Ectodermal cell (in vitro differentiated cells): Measurements from ENCODE around the gene DSG3.

Experiments
- H3K27ac ChIP-seq: 2 replicates; pipeline ENCODE4 v1.7.0; 2013; ENCODE audit warnings: mild to moderate bottlenecking, low read depth, low read length; ENCODE audit not compliant: insufficient read depth, poor library complexity, severe bottlenecking
- H3K27me3 ChIP-seq: 2 replicates; pipeline ENCODE4 v1.7.0; 2013; ENCODE audit warnings: mild to moderate bottlenecking, low read length; ENCODE audit not compliant: insufficient read depth, control insufficient read depth, poor library complexity, severe bottlenecking
- H3K36me3 ChIP-seq: one replicate; pipeline ENCODE4 v1.7.0; 2013; ENCODE audit warnings: low read length; ENCODE audit not compliant: control insufficient read depth, insufficient read depth
- H3K4me1 ChIP-seq: one replicate; pipeline ENCODE4 v1.7.0; 2013; ENCODE audit warnings: low read length; ENCODE audit not compliant: control insufficient read depth, insufficient read depth
- H3K4me3 ChIP-seq: 2 replicates; pipeline ENCODE4 v1.7.0; 2013; ENCODE audit warnings: low read depth, low read length, control low read depth; ENCODE audit not compliant: insufficient read depth
- H3K9me3 ChIP-seq: 2 replicates; pipeline ENCODE4 v1.7.0; 2013; ENCODE audit warnings: mild to moderate bottlenecking, low read length, moderate library complexity; ENCODE audit not compliant: control insufficient read depth
- WGBS, 2 experiments: methylation state at CpG; one replicate each; pipeline ENCODE4 v1.1.7; 2013; ENCODE audit warnings: missing lambda C conversion rate in 2 of 2; 5-methylcytosine and 5-hydroxymethylcytosine counted together

Gene DSG3

DNA sequence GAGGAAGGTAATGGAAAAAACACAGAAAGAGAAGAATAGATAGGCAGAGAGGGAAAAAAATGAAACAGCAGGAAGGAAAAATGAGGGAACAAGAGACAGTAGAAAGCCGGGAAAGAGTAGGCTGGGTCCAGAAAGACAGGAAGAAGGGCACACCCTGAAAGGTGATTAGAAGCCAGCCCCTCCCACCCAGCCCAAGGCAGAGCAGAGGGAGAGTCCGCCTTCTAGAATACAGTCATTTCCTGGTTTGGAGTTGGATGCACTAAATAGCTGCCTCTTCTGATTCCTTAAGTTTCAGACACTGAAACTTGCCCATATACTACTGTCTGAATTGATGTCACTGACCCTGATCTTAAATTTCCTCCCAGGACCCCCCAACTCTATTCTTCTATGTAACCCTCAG is 17.9 kb upstream of the DSG3 start:
- Histone ChIP-seq H3K27ac (no peak overlapping the region), H3K36me3 (no peaks in the 10 kb centered on the region), H3K27me3 (no peaks in the 10 kb centered on the region), H3K4me1 (no peaks in the 10 kb centered on the region), H3K4me3 (no peak overlapping the region), H3K9me3 (no peaks in the 10 kb centered on the region)
- WGBS, 2 experiments = 69 to 89% methylated on average over 2 of the region's 2 CpGs

DNA sequence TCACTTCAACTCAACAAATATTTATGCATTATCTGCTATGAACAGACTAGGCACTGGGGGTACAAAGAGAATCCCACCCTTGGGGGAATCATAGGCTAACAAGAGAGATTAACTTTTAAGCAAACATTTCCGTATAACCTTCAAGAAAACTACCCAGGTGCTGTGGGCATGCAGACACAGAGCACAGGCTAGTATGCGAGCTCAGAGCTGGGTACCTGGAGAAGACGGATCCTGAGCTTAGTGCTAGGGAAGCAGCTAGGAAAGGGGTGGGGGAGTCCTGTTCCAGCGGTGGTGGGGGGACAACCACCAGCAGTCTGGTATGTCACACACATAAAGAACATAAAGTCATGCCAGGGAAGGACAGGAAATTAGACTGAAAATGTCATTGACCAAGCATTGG is 17.5 kb upstream of the DSG3 start:
- Histone ChIP-seq H3K4me3 (no peak overlapping the region), H3K9me3 (no peaks in the 10 kb centered on the region), H3K4me1 (no peaks in the 10 kb centered on the region), H3K27me3 (no peaks in the 10 kb centered on the region), H3K27ac (no peak overlapping the region), H3K36me3 (no peaks in the 10 kb centered on the region)
- WGBS, 2 experiments = 84 to 90% methylated on average over 4 of the region's 4 CpGs

DNA sequence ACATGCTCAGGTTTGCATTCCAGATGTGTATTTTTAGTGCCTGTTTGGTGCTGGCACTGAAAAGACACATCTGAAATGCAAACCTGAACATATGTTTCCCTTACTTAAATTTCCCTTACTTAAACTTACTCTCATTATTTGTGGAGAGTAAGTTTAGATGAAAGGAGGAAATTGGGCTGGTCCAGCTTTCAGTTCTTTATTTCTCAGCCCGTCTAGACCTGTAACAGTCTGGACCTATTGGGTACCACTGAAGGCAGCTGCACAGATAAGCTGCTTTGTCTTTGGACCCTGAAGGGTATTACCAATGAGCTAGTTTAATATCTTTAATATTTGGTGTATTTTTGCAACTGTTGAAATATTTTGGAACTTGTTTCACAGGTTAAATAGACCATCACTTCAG is 17.0 kb upstream of the DSG3 start:
- Histone ChIP-seq H3K4me1 (no peaks in the 10 kb centered on the region), H3K36me3 (no peaks in the 10 kb centered on the region), H3K27me3 (no peaks in the 10 kb centered on the region), H3K4me3 (no peak overlapping the region), H3K9me3 (no peaks in the 10 kb centered on the region), H3K27ac (no peak overlapping the region)
- 95 to 100% methylated on average over 1 of the region's 1 CpG for WGBS, 2 experiments

DNA sequence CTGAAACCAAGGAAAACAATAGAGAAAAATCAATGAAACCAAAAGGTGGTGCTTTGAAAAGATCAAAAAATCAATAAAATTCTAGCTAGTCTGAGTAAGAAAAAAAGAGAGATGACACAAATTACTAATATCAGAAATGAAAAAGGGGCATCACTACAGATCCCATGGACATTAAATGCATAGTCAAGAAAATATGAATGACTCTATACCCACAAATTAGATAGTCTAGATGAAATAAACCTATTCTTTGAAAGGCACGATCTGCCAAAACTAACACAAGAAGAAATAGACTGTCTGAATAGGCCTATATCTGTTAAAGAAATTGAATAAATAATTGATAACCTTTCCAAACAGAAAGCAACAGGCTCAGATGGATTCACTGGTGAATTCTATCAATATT is 15.2 kb upstream of the DSG3 start:
- Histone ChIP-seq H3K4me3 (no peak overlapping the region), H3K9me3 (no peaks in the 10 kb centered on the region), H3K36me3 (no peaks in the 10 kb centered on the region), H3K27me3 (no peaks in the 10 kb centered on the region), H3K4me1 (no peaks in the 10 kb centered on the region), H3K27ac (no peak overlapping the region)
- WGBS, 2 experiments = 86% methylated on average over 1 of the region's 1 CpG; no CpG with 5 or more reads in 1 of the 2 experiments

DNA sequence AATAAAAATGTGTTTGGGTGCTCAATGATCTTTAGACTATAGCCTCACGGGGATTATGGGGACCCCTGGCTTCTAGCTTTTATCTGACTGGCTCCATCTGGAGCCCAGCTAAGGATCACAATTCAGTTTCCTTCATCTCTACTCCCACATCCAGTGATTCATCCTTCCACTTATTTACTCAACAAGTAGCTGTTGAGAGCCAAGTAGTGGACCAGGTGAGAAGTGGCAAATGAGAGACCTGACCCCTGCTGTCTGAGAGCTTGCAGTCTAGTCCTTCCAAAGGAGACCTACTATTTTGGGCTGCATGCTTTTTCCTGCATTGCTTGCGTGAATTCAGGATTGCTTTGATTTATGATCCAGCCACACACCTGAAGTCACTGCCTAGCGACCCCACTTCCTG is 10.7 kb upstream of the DSG3 start:
- WGBS, 2 experiments = 92 to 93% methylated on average over 3 of the region's 3 CpGs
- H3K36me3 ChIP-seq = no peaks in the 10 kb centered on the region
- no peaks in the 10 kb centered on the region for H3K4me1 ChIP-seq
- H3K27me3 ChIP-seq = no peaks in the 10 kb centered on the region
- no peak overlapping the region for H3K27ac ChIP-seq
- no peak overlapping the region for H3K4me3 ChIP-seq
- H3K9me3 ChIP-seq = no peaks in the 10 kb centered on the region

DNA sequence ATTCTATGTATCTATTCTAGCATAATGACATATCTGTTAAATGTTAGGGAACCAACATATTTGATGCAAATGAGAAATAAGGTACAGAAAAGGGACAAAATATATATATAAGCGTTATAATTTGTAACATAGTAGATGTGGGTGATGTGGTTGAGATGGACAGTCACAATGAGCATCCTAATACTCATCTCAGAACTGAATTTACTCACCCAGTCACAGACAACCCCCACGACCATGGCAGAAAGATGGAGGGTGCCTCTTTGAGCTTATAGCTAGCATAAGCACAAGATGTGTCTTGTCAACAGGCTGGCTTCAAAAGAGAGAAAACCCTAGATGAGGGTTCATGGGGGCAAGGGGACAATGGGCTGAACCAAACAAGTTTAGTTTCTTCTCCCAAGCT is 9.1 kb upstream of the DSG3 start:
- H3K4me3 ChIP-seq = no peak overlapping the region
- H3K4me1 ChIP-seq = no peaks in the 10 kb centered on the region
- H3K9me3 ChIP-seq = no peaks in the 10 kb centered on the region
- no peak overlapping the region for H3K27ac ChIP-seq
- H3K27me3 ChIP-seq = no peaks in the 10 kb centered on the region
- WGBS, 2 experiments = 75 to 90% methylated on average over 1 to 2 of the region's 2 CpGs
- H3K36me3 ChIP-seq = no peaks in the 10 kb centered on the region

DNA sequence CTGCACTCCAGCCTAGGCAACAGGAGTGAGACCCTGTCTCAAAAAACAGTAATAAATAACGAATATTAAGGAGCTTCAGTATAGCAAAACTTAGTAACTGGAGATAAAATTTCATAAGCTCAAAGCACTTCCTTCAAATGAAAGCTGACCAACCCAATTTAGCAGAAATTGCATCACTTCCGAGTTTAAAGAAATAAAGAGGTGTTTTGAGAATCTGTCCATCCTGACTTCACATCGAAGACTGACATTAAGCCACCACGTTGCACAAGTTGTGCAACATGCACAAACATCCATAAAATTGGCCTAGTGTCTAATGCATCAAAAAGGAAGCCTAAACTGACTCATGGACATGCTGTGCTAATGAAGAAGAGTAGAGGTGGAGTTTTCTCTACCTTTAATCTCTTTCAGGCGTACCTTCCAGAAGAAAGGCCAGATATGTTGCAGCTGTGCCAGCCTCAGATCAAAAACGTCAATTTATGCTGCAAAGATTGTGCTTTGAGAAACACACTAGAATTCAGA is 7.7 kb upstream of the DSG3 start:
- Histone ChIP-seq H3K27me3 (no peaks in the 10 kb centered on the region), H3K36me3 (no peaks in the 10 kb centered on the region), H3K4me3 (no peak overlapping the region), H3K4me1 (no peaks in the 10 kb centered on the region), H3K9me3 (no peaks in the 10 kb centered on the region), H3K27ac (no peak overlapping the region)
- 91 to 96% methylated on average over 6 of the region's 6 CpGs for WGBS, 2 experiments

DNA sequence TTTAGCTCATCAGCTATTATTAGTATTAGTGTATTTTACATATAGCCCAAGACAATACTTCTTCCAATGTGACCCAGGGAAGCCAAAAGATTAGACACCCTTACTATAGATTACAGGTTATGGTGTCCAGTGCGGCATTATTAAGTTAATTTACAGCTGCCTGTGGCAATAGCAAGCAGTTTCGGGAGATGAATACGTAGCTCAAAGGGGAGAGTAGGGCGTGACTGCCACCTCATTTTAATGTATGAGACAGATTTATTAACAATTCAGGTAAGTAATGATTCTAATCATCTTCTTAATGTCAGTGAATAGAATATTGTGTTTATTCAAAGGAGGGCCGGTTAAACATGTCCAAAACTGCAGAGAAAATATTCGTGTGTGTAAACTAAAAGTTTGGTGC is 6.8 kb upstream of the DSG3 start:
- Histone ChIP-seq H3K27ac (no peak overlapping the region), H3K36me3 (no peaks in the 10 kb centered on the region)
- WGBS, 2 experiments = 87 to 93% methylated on average over 6 of the region's 6 CpGs

DNA sequence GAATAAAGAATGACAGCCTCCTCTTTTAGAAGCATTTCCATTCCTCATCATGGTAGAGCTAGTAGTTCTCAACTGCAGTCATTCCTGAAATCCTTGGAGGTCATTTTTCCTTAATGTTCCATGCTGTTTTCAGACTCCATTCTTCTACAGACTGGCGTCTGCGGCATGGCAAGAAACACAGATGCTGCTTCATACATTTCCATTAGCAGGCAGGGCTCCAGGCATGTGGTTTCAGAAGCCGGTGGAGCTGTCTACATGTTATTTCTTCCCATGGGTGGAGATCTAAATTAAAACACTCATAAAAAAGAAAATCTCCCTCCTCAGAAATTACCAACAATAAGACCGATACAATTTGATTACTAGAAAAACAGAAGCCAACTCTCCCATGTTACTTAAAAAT is 6.0 kb upstream of the DSG3 start:
- H3K9me3 ChIP-seq = no peaks in the 10 kb centered on the region
- H3K4me3 ChIP-seq = no peak overlapping the region
- no peaks in the 10 kb centered on the region for H3K27me3 ChIP-seq
- H3K36me3 ChIP-seq = no peaks in the 10 kb centered on the region
- no peak overlapping the region for H3K27ac ChIP-seq
- 97 to 100% methylated on average over 4 of the region's 4 CpGs for WGBS, 2 experiments
- no peaks in the 10 kb centered on the region for H3K4me1 ChIP-seq

More for the DNA sequence above, 6.8 kb upstream of the DSG3 start:
- H3K4me1 ChIP-seq = no peaks in the 10 kb centered on the region
- H3K27me3 ChIP-seq = no peaks in the 10 kb centered on the region
- H3K4me3 ChIP-seq = no peak overlapping the region
- no peaks in the 10 kb centered on the region for H3K9me3 ChIP-seq

DNA sequence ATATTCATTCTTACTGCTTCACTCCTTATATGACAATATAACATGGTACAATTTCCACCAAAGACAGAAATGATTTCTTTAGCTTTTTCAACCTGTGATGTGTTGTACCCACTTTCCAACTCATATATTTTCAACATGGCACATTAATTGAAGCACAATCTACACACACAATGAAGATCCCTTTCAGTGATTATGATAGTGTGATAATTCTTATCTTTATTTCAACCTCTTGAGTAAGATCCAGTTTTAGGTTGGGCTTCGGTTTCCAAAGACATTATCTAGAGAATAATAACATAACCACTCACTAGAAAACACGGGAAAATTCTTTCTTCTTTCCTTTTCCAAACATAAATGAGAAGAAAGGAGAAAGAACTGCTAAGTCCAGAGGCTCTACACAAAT is 3.4 kb upstream of the DSG3 start:
- no peaks in the 10 kb centered on the region for H3K4me1 ChIP-seq
- 98 to 100% methylated on average over 2 of the region's 2 CpGs for WGBS, 2 experiments
- H3K4me3 ChIP-seq = no peak overlapping the region
- H3K9me3 ChIP-seq = no peaks in the 10 kb centered on the region
- no peaks in the 10 kb centered on the region for H3K36me3 ChIP-seq
- no peaks in the 10 kb centered on the region for H3K27me3 ChIP-seq
- no peak overlapping the region for H3K27ac ChIP-seq

DNA sequence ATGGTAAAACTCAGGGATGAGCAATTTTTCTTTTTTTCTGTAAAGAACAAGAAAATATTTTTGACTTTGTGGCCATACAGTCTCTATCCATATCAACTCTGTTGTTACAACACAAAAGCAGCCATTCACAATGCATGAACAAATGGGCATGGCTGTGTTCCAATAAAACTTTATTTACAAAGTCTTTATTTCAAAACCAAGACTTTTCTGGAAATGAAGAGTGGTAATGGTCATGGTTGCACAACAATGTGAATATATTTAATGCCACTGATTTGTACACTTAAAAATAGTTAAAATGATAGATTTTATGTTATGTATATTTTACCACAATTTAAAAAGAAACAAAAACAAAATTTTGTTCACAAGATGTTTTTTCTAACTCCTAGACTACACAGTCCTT is 1.6 kb upstream of the DSG3 start:
- Histone ChIP-seq H3K27me3 (no peaks in the 10 kb centered on the region), H3K9me3 (no peaks in the 10 kb centered on the region), H3K27ac (no peak overlapping the region), H3K4me3 (no peak overlapping the region), H3K36me3 (no peaks in the 10 kb centered on the region), H3K4me1 (no peaks in the 10 kb centered on the region)
